Keratinocyte (primary cell): ENCODE data around the gene ALK.

Experiments
- CTCF ChIP-seq, 3 experiments: IDR thresholded peaks in 1 of 3; conservative IDR thresholded peaks in 1 of 3; optimal IDR thresholded peaks in 1 of 3; 2 replicates in 2 of 3; 3 replicates in 1 of 3; pipeline versions ENCODE3 to v1.5.1; 2011; ENCODE audit warnings: low read length in 3 of 3, mild to moderate bottlenecking in 3 of 3, moderate library complexity in 2 of 3, control low read depth in 1 of 3, inconsistent platforms in 1 of 3; ENCODE audit not compliant: insufficient read depth in 2 of 3; ENCODE audit errors: extremely low read depth in 1 of 3
- EZH2 ChIP-seq: IDR thresholded peaks from one replicate; pipeline ENCODE4 v1.6.1; 2012; ENCODE audit warnings: inconsistent platforms, mild to moderate bottlenecking, low read length, moderate library complexity

DNA sequence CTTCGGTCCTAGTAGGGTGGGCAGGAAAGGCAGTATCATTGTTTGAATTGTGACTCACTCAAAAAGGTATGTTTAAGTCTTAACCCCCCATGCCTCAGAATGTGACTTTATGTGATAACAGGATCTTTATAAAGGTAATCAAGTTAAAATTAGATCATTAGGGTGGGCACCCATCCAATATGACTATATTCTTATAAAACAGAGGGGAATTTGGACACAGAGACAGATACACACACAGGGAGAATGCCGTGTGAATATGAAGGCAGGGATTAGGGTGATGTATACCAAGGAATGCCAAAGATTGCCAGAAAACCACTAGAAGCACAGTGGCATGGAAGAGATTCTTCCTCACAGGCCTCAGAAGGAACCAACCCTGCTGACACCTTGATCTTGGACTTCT, 524.3 kb downstream of the ALK start:
- TF ChIP-seq CTCF (optimal IDR thresholded peaks at IDR 0.05 in 1 of 3, IDR thresholded peaks at IDR 0.05 in 1 of 3, conservative IDR thresholded peaks at IDR 0.05 in 1 of 3; ENCODE audit: extremely low read depth in 1 of 3, insufficient read depth in 2 of 3, low read length in 3 of 3) (no peak), EZH2 (no peak)
